Activated CD8-positive, alpha-beta T cell treated with anti-CD3 and anti-CD28 coated beads, Interleukin-2, amount 10 ng/mL, durations not matched to agents 7 days and 5 days (primary cell): ENCODE data around the gene TNRC6B. TPM values are rescaled to one million over a fixed set of nuclear protein-coding genes. Genes with fewer than 3 reads are reported as not detected.

Source experiments
- ATAC-seq: fragments of 150-1000 bp; cut with Tn5 transposase; one replicate; pipeline ENCODE4 v1.10.0; 2021; ENCODE audit warnings: moderate library complexity
- CTCF ChIA-PET: fragments of 350-600 bp; sonication (Branson Sonifier 250); formaldehyde crosslinking; loops from one replicate; lab custom pipeline; 2021; ENCODE audit warnings: antibody characterized with exemption; lab: Charles Lee
- POLR2A ChIA-PET: fragments of 350-600 bp; sonication (Branson Sonifier 250); formaldehyde crosslinking; loops from one replicate; lab custom pipeline; 2021; ENCODE audit warnings: antibody characterized with exemption; lab: Charles Lee
- DNase-seq: peaks from one replicate; pipeline ENCODE4 v3.0.0-alpha.2; 2020
- H3K27ac Mint-ChIP-seq: one replicate; pipeline ENCODE4 v1.8.0; 2021; ENCODE audit warnings: mild to moderate bottlenecking, mixed read lengths
- H3K27me3 Mint-ChIP-seq: one replicate; pipeline ENCODE4 v1.8.0; 2021; ENCODE audit warnings: low read depth, mixed read lengths
- H3K36me3 Mint-ChIP-seq: one replicate; pipeline ENCODE4 v1.8.0; 2021; ENCODE audit warnings: low read depth, mixed read lengths
- H3K4me1 Mint-ChIP-seq: one replicate; pipeline ENCODE4 v1.8.0; 2021; ENCODE audit warnings: low read depth, mixed read lengths
- H3K4me3 Mint-ChIP-seq: one replicate; pipeline ENCODE4 v1.8.0; 2021; ENCODE audit warnings: mild to moderate bottlenecking, mixed read lengths
- H3K9me3 Mint-ChIP-seq: one replicate; pipeline ENCODE4 v1.8.0; 2022; ENCODE audit warnings: mixed read lengths; ENCODE audit not compliant: insufficient read depth
- total RNA-seq, 2 experiments: library from RNA; stranded (reverse); gene quantifications; one replicate each; pipeline ENCODE4 v1.2.3, GENCODE V29; 2021

The TNRC6B gene
- total RNA-seq, 2 experiments from 2014 or later, result 62.9 to 63.3 TPM

- H3K4me3 Mint-ChIP-seq, result no peak overlapping the region
- peaks cover 87% of the 10 kb centered on the region for H3K36me3 Mint-ChIP-seq
- no peaks in the 10 kb centered on the region for H3K9me3 Mint-ChIP-seq
- H3K27me3 Mint-ChIP-seq, result no peaks in the 10 kb centered on the region
- peaks cover 13% of the 10 kb centered on the region for H3K4me1 Mint-ChIP-seq
- POLR2A ChIA-PET, result no interaction called here
- H3K27ac Mint-ChIP-seq, result no peak overlapping the region
- no peak for ATAC-seq
- DNase-seq, result no peak
- CTCF ChIA-PET, result interaction anchor here (2.6 kb wide), 1 partner anchor 34 kb away, joined by 7 read pairs; no protein-coding TSS in a partner anchor
Measured at GRCh38 chr22:40314041-40314440, 136.3 kb downstream of the TNRC6B start.

GRCh38 chr22:40320687-40321086, 143.0 kb downstream of the TNRC6B start:
- Mint-ChIP-seq H3K4me3 (no peak overlapping the region), H3K27ac (peak overlapping the region; percentile 10), H3K9me3 (no peaks in the 10 kb centered on the region), H3K4me1 (peaks cover 39% of the 10 kb centered on the region), H3K27me3 (no peaks in the 10 kb centered on the region), H3K36me3 (peaks cover 81% of the 10 kb centered on the region)
- CTCF ChIA-PET, result interaction anchor here (1.1 to 3.2 kb wide), 3 partner anchors 22 to 28 kb away, joined by 3 to 8 read pairs (median 3); partner anchors contain the start of gene ADSL
- ATAC-seq (no peak), DNase-seq (no peak)
- POLR2A ChIA-PET, result no interaction called here

GRCh38 chr22:40322021-40322420, 144.3 kb downstream of the TNRC6B start:
- Mint-ChIP-seq H3K4me1 (peaks cover 50% of the 10 kb centered on the region), H3K27me3 (no peaks in the 10 kb centered on the region), H3K27ac (peak overlapping the region; percentile 57), H3K4me3 (no peak overlapping the region), H3K36me3 (peaks cover 76% of the 10 kb centered on the region), H3K9me3 (no peaks in the 10 kb centered on the region)
- POLR2A ChIA-PET, result interaction anchor here (2.3 to 3.3 kb wide), 2 partner anchors 25 to 144 kb away, joined by 11 to 25 read pairs; partner anchors contain the start of genes ADSL and TNRC6B
- CTCF ChIA-PET, result interaction anchor here (1.1 to 3.2 kb wide), 2 partner anchors 25 to 26 kb away, joined by 3 to 8 read pairs; partner anchors contain the start of gene ADSL
- ATAC-seq, result no peak
- DNase-seq, result no peak

GRCh38 chr22:40322818-40323447, 145.2 kb downstream of the TNRC6B start:
- POLR2A ChIA-PET, result interaction anchor here (1.2 to 3.3 kb wide), 3 partner anchors 24 to 145 kb away, joined by 4 to 25 read pairs (median 11); partner anchors contain the start of genes ADSL and TNRC6B
- H3K27me3 Mint-ChIP-seq, result no peaks in the 10 kb centered on the region
- CTCF ChIA-PET, result interaction anchor here (0.6 to 3.2 kb wide), 3 partner anchors 24 to 803 kb away, joined by 3 to 8 read pairs (median 3); partner anchors contain the start of genes ADSL and ATF4
- peak overlapping the region; percentile 97 for H3K27ac Mint-ChIP-seq
- peaks cover 59% of the 10 kb centered on the region for H3K4me1 Mint-ChIP-seq
- peaks cover 75% of the 10 kb centered on the region for H3K36me3 Mint-ChIP-seq
- ATAC-seq (no peak), DNase-seq (no peak)
- H3K4me3 Mint-ChIP-seq, result no peak overlapping the region
- no peaks in the 10 kb centered on the region for H3K9me3 Mint-ChIP-seq

GRCh38 chr22:40323681-40324171, 146.0 kb downstream of the TNRC6B start:
- ATAC-seq, result peak; percentile 38
- H3K9me3 Mint-ChIP-seq, result no peaks in the 10 kb centered on the region
- peak; percentile 59 for DNase-seq
- peaks cover 72% of the 10 kb centered on the region for H3K36me3 Mint-ChIP-seq
- peaks cover 67% of the 10 kb centered on the region for H3K4me1 Mint-ChIP-seq
- CTCF ChIA-PET, result interaction anchor here (0.9 to 1.3 kb wide), 5 partner anchors 10 to 804 kb away, joined by 3 to 7 read pairs (median 3); partner anchors contain the start of gene ATF4
- peak overlapping the region; percentile 65 for H3K4me3 Mint-ChIP-seq
- H3K27me3 Mint-ChIP-seq, result no peaks in the 10 kb centered on the region
- POLR2A ChIA-PET, result interaction anchor here (0.6 to 3.3 kb wide), 8 partner anchors 14 to 801 kb away, joined by 3 to 25 read pairs (median 4); partner anchors contain the start of genes ADSL and TNRC6B
- peak overlapping the region; percentile 97 for H3K27ac Mint-ChIP-seq

GRCh38 chr22:40324468-40325305, 147.0 kb downstream of the TNRC6B start:
- ChIA-PET POLR2A (interaction anchor here (0.6 to 3.3 kb wide), 7 partner anchors 15 to 802 kb away, joined by 3 to 25 read pairs (median 5); partner anchors contain the start of genes ADSL and TNRC6B), CTCF (interaction anchor here (0.6 to 3.4 kb wide), 7 partner anchors 8 to 963 kb away, joined by 3 to 29 read pairs (median 3); partner anchors contain the start of gene ADSL)
- Mint-ChIP-seq H3K9me3 (no peaks in the 10 kb centered on the region), H3K36me3 (peaks cover 71% of the 10 kb centered on the region), H3K27ac (peak overlapping the region; percentile 97), H3K4me1 (peaks cover 76% of the 10 kb centered on the region), H3K4me3 (peak overlapping the region; percentile 65), H3K27me3 (no peaks in the 10 kb centered on the region)
- ATAC-seq (peak; percentile 81), DNase-seq (peak; percentile 64)

GRCh38 chr22:40325315-40325714, 147.6 kb downstream of the TNRC6B start:
- peaks cover 81% of the 10 kb centered on the region for H3K4me1 Mint-ChIP-seq
- POLR2A ChIA-PET, result interaction anchor here (0.9 to 1.7 kb wide), 4 partner anchors 10 to 148 kb away, joined by 3 to 6 read pairs (median 4); partner anchors contain the start of genes ADSL and TNRC6B
- peak overlapping the region; percentile 65 for H3K4me3 Mint-ChIP-seq
- CTCF ChIA-PET, result interaction anchor here (0.6 to 3.4 kb wide), 4 partner anchors 8 to 962 kb away, joined by 3 to 29 read pairs (median 3); partner anchors contain the start of gene ADSL
- H3K27me3 Mint-ChIP-seq, result no peaks in the 10 kb centered on the region
- H3K9me3 Mint-ChIP-seq, result no peaks in the 10 kb centered on the region
- peak overlapping the region; percentile 97 for H3K27ac Mint-ChIP-seq
- peak; percentile 53 for DNase-seq
- peaks cover 74% of the 10 kb centered on the region for H3K36me3 Mint-ChIP-seq
- ATAC-seq, result peak; percentile 34

- peaks cover 93% of the 10 kb centered on the region for H3K4me1 Mint-ChIP-seq
- ChIA-PET CTCF (interaction anchor here (0.6 to 3.4 kb wide), 3 partner anchors 8 to 20 kb away, joined by 3 to 29 read pairs (median 3); partner anchors contain the start of gene ADSL), POLR2A (interaction anchor here (1.5 kb wide), 1 partner anchor 283 kb away, joined by 7 read pairs; no protein-coding TSS in a partner anchor)
- H3K4me3 Mint-ChIP-seq, result no peak overlapping the region
- H3K27me3 Mint-ChIP-seq, result no peaks in the 10 kb centered on the region
- H3K27ac Mint-ChIP-seq, result peak overlapping the region; percentile 55
- peak; percentile 24 for ATAC-seq
- no peak for DNase-seq
- peaks cover 70% of the 10 kb centered on the region for H3K36me3 Mint-ChIP-seq
- no peaks in the 10 kb centered on the region for H3K9me3 Mint-ChIP-seq
Measured at GRCh38 chr22:40326905-40327735, 149.4 kb downstream of the TNRC6B start.

- peaks cover 94% of the 10 kb centered on the region for H3K4me1 Mint-ChIP-seq
- ATAC-seq (no peak), DNase-seq (no peak)
- ChIA-PET CTCF (interaction anchor here (0.8 to 1.1 kb wide), 3 partner anchors 10 to 304 kb away, joined by 3 read pairs; no protein-coding TSS in a partner anchor), POLR2A (interaction anchor here (0.5 to 3.5 kb wide), 5 partner anchors 17 to 285 kb away, joined by 3 to 14 read pairs (median 3); partner anchors contain the start of gene ADSL)
- H3K27me3 Mint-ChIP-seq, result no peaks in the 10 kb centered on the region
- H3K9me3 Mint-ChIP-seq, result no peaks in the 10 kb centered on the region
- no peak overlapping the region for H3K4me3 Mint-ChIP-seq
- H3K27ac Mint-ChIP-seq, result no peak overlapping the region
- H3K36me3 Mint-ChIP-seq, result peaks cover 69% of the 10 kb centered on the region
Measured at GRCh38 chr22:40328546-40329456, 151.1 kb downstream of the TNRC6B start.
